Retina (tissue), 1 donor: ENCODE data around the gene PEX5.
"Not testable (repeated sequence)": the region's sequence is repeated elsewhere in the genome, so short reads cannot be mapped to it uniquely, and the experiment has no call there.

ENCODE experiments used
- DNase-seq: peaks from one replicate; pipeline ENCODE4 v3.0.0-alpha.2; 2016

Gene PEX5

GRCh38 chr12:7219599-7220243, 30.2 kb downstream of the PEX5 start:
- DNase-seq, result peak; percentile 66

GRCh38 chr12:7221486-7221885, 32.0 kb downstream of the PEX5 start:
- DNase-seq, result no peak

DNA sequence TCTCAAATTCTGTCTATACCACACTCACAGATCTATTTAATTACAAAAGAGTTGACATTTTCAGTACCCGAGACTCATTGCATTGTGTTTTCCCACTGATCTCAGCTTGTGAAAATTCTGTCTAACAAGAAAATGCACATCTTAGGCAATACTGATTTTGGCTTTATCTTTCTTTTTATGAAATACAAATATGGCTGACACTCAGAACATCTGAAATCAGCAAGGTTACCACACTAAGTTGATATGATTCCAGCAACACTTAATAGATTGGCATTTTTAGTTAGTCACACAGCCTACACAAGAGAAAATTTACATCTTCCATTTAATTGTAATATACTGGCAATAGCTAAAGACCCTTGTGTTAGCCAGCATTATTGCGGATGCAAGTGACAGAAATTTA, 40.3 kb downstream of the PEX5 start:
- no peak for DNase-seq

DNA sequence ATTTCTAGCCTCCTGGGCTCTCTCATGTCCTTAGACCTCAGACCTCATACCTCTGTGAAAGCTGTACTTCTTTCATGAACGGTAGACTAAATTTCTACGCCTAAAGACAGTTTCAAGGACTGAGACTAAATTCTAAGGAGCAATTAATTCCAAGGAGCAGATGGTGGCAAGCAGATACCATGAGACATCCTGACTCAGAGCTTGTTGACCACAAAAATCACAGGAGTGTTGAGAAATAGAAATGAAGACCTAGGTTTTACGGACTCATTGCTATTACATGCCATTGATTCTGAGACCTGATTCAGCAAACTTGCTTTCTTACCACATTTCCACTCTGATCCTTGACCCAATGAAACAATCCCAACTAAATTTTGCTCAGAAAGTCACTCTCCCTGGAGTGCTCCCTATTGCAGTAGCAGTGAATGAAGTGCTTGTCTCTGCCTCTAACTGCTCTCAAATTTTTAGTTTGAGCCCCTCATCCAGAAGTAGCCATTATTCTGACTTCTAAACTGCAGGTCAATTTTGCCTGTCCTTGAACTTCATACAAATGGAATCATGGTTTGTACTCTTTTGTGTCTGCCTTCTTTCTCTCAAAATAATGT, 52.0 kb downstream of the PEX5 start:
- DNase-seq, result no peak

DNA sequence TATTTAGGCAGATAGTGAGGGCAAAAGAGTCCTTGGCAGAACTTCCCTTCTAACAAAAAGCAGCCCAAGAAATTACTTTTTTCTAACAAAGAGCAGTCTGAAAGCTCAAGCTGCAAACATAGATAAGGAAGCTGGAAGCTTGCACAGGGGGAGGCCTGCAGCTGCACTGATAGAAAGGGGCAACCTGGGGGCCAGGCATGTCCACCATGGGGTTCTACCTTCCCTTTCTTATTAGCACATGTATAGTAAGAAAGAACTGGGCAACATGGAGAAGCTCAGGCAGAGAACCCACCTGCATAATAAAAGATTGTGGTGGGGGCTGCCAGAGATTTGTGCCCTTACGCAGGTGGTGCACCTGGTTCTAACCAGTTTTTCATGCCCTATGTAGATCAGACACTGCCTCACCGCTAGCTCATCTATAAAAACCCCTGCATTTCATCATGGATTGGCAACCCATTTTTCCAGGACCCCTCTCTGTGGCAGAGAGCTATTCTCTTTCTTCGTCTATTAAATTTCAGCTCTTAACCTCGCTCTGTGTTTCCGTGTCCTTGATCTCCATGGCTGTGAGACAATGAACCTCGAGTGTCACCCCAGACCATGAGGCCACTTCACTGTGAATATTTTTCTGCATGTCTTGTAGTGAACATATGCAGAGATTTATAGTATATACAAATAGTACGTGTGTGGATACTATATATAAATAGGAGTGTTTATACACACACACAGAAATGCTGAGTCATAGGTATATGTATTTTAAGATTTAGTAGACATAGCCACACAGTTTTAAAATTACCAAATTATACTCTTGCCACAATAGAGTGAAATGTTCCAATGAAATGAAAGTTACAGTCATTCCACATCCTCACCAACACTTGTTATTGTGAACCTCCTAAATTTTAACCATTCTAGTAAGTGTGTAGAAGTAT, 53.0 kb downstream of the PEX5 start:
- no peak for DNase-seq

- DNase-seq, result not testable (repeated sequence)
Observed at GRCh38 chr12:7251328-7251996, 62.0 kb downstream of the PEX5 start.

DNA sequence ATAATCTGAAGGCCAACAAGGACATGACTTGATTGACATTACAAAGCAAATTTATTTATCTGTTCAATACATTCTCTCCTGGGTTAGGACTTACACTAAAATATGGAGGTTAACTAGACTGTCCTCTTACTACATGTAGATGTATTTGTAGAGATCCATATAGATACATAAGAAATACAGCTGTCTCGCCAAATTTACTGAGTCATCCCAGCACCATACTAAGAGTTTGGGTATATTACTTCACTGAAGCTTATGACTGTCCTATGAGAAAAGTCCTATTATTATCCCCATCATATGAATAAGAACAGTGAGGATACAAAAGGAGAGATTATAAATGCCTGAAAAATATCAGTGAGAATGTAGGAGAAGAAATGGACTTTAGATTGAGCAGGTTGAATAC, 69.6 kb downstream of the PEX5 start:
- DNase-seq, result no peak
